Naive thymus-derived CD8-positive, alpha-beta T cell (primary cell): ENCODE data around the gene BAIAP3. TPM values are rescaled to one million over a fixed set of nuclear protein-coding genes. Genes with fewer than 3 reads are reported as not detected.
"Not testable (repeated sequence)": the region's sequence is repeated elsewhere in the genome, so short reads cannot be mapped to it uniquely, and the experiment has no call there.

Experiments
- ATAC-seq, 2 donors: fragments of 150-1000 bp; cut with Tn5 transposase in 1 of 2; sonication (Bioruptor Pico), chemical (Tn5 transposase) in 1 of 2; 1 replicate in 1 of 2; 2 replicates in 1 of 2; pipeline ENCODE4 v1.10.0; 2021; ENCODE audit warnings: mild to moderate bottlenecking in 2 of 2, moderate library complexity in 2 of 2
- POLR2A ChIA-PET: fragments of 350-600 bp; sonication (Branson Sonifier 250); formaldehyde crosslinking; loops from one replicate; lab custom pipeline; 2021; ENCODE audit warnings: antibody characterized with exemption; lab: Charles Lee
- DNase-seq, 10 donors: peaks; one replicate each; pipeline versions ENCODE4 v3.0.0 to v3.0.0-alpha.2; 2020 to 2022
- H3K27ac Mint-ChIP-seq, 10 donors: one replicate each; pipeline ENCODE4 v1.8.0; 2020 to 2022; ENCODE audit warnings: mild to moderate bottlenecking in 10 of 10, mixed read lengths in 10 of 10, moderate library complexity in 4 of 10, inconsistent platforms in 1 of 10
- H3K27me3 Mint-ChIP-seq, 5 donors: one replicate each; pipeline ENCODE4 v1.8.0; 2021 to 2022; ENCODE audit warnings: mixed read lengths in 5 of 5
- H3K36me3 Mint-ChIP-seq, 3 donors: one replicate each; pipeline ENCODE4 v1.8.0; 2020 to 2022; ENCODE audit warnings: mixed read lengths in 3 of 3, mild to moderate bottlenecking in 2 of 3, inconsistent platforms in 1 of 3
- H3K4me1 Mint-ChIP-seq, 4 donors: one replicate each; pipeline ENCODE4 v1.8.0; 2021 to 2022; ENCODE audit warnings: mixed read lengths in 4 of 4
- H3K4me3 Mint-ChIP-seq, 10 donors: one replicate each; pipeline ENCODE4 v1.8.0; 2020 to 2022; ENCODE audit warnings: mild to moderate bottlenecking in 10 of 10, mixed read lengths in 10 of 10, moderate library complexity in 6 of 10, inconsistent platforms in 1 of 10
- H3K9me3 Mint-ChIP-seq, 9 donors: one replicate each; pipeline ENCODE4 v1.8.0; 2020 to 2022; ENCODE audit warnings: mixed read lengths in 9 of 9, mild to moderate bottlenecking in 3 of 9, inconsistent platforms in 1 of 9, moderate library complexity in 1 of 9
- polyA plus RNA-seq, 3 donors: library from polyadenylated mRNA; unstranded; fragments of 300-500 nt; fragmentation: Illumina TruSeq; gene quantifications; one replicate each; pipeline ENCODE4 v1.2.3, GENCODE V29; 2021
- total RNA-seq, 8 experiments: library from RNA in 2 of 8; stranded (reverse) in 2 of 8; gene quantifications; one replicate each; pipeline ENCODE4 v1.2.3 and lab custom pipeline; 2021 to 2026

Gene BAIAP3
- total and polyA plus RNA-seq, 5 experiments from 2014 or later, result 0.06 to 5.3 (median 1.5) TPM

GRCh38 chr16:1292208-1292607 lies 41.2 kb upstream of the BAIAP3 start:
- H3K36me3 Mint-ChIP-seq, H3K9me3 Mint-ChIP-seq, H3K4me3 Mint-ChIP-seq, DNase-seq, ATAC-seq, H3K27ac Mint-ChIP-seq: not testable (repeated sequence)
- peaks cover 12 to 76% (median 34%) of the 10 kb centered on the region in 5 donors for H3K27me3 Mint-ChIP-seq
- POLR2A ChIA-PET, result interaction anchor here (0.9 kb wide), 1 partner anchor 50 kb away, joined by 3 read pairs; no protein-coding TSS in a partner anchor
- H3K4me1 Mint-ChIP-seq, result peaks cover 0 to 15% (median 13%) of the 10 kb centered on the region in 4 donors

GRCh38 chr16:1292808-1293207 lies 40.6 kb upstream of the BAIAP3 start:
- H3K27me3 Mint-ChIP-seq, result peaks cover 9 to 73% (median 31%) of the 10 kb centered on the region in 5 donors
- H3K9me3 Mint-ChIP-seq, H3K4me3 Mint-ChIP-seq: not testable (repeated sequence)

DNA sequence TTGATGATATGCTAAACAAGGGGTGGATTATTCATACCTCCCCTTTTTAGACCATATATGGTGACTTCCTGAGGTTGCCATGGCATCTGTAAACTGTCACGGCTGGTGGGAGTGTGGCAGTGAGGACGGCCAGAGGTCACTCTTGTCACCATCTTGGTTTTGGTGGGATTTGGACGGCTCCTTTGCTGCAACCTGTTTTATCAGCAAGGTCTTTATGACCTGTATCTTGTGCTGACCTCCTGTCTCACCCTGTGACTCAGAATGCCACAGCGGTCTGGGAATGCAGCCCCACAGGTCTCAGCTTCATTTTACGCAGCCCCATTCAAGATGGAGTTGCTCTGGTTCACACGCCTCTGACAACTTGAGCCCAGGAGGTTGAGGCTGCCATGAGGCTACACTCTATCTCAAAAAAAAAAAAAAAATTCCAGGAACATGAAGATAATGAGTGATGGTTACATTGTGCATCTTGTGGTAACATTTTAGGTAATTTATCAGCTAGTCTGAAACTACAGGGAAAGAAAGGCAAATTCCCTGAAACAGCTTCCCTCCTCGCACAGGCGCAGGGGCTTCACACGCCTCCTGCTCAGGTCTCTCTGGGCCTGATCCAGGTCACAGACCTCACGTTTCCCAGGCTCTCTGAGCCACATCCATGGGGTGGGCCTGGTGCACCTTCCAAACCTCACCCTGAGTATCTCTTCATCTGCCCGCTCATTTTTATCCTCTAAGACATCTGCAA lies 39.4 kb upstream of the BAIAP3 start:
- POLR2A ChIA-PET, result interaction anchor here (0.8 kb wide), 1 partner anchor 646 kb away, joined by 3 read pairs; no protein-coding TSS in a partner anchor
- no peak for ATAC-seq
- no peak overlapping the region for H3K4me3 Mint-ChIP-seq
- DNase-seq, result no peak
- H3K9me3 Mint-ChIP-seq, result no peaks in the 10 kb centered on the region
- no peaks in the 10 kb centered on the region for H3K36me3 Mint-ChIP-seq
- H3K4me1 Mint-ChIP-seq, result peaks cover 0 to 12% (median 10%) of the 10 kb centered on the region in 4 donors
- H3K27ac Mint-ChIP-seq, result peak overlapping the region in 1 of 10 donors; percentile 37
- H3K27me3 Mint-ChIP-seq, result peaks cover 9 to 67% (median 31%) of the 10 kb centered on the region in 5 donors

More at GRCh38 chr16:1292808-1293207, 40.6 kb upstream of the BAIAP3 start:
- H3K36me3 Mint-ChIP-seq, ATAC-seq, POLR2A ChIA-PET, DNase-seq, H3K27ac Mint-ChIP-seq: not testable (repeated sequence)
- H3K4me1 Mint-ChIP-seq, result peaks cover 0 to 15% (median 13%) of the 10 kb centered on the region in 4 donors

DNA sequence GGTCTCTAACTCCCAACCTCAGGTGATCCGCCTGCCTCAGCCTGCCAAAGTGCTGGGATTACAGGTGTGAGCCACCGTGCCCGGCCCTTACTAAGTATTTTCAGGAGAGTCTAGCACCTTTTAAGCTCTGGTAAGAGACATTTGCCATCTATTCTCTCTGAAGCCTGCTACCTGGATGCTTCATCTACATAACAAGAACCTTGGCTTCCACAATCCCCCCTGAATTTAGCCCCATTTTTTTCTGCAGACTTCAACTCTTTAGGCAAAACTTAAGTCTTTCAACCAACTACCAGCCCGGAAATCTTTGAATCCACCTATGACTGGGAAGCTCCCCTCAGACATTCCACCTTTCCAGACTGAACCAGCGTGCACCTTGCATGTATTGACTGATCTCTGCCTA lies 38.0 kb upstream of the BAIAP3 start:
- Mint-ChIP-seq H3K27me3 (peaks cover 9 to 54% (median 27%) of the 10 kb centered on the region in 5 donors), H3K9me3 (no peaks in the 10 kb centered on the region), H3K4me1 (peaks cover 0 to 7% (median 4%) of the 10 kb centered on the region in 4 donors), H3K4me3 (no peak overlapping the region), H3K27ac (no peak overlapping the region), H3K36me3 (no peaks in the 10 kb centered on the region)
- POLR2A ChIA-PET, result interaction anchor here (1.0 to 1.5 kb wide), 2 partner anchors 9 to 37 kb away, joined by 3 read pairs; no protein-coding TSS in a partner anchor
- ATAC-seq, result no peak
- DNase-seq, result no peak

- peak overlapping the region in 1 of 10 donors; percentile 68 for H3K27ac Mint-ChIP-seq
- peak overlapping the region in 1 of 10 donors; percentile 20 for H3K4me3 Mint-ChIP-seq
- not testable (repeated sequence) for H3K9me3 Mint-ChIP-seq, H3K36me3 Mint-ChIP-seq, ATAC-seq, DNase-seq
- H3K4me1 Mint-ChIP-seq, result peaks cover under 1 to 11% (median 7%) of the 10 kb centered on the region in 4 donors
- peaks cover 8 to 43% (median 27%) of the 10 kb centered on the region in 5 donors for H3K27me3 Mint-ChIP-seq
- POLR2A ChIA-PET, result interaction anchor here (1.5 kb wide), 1 partner anchor 8 kb away, joined by 3 read pairs; no protein-coding TSS in a partner anchor
Observed at GRCh38 chr16:1296688-1297017, 36.8 kb upstream of the BAIAP3 start.

GRCh38 chr16:1297018-1297696 lies 36.3 kb upstream of the BAIAP3 start:
- Mint-ChIP-seq H3K4me1 (peaks cover 3 to 16% (median 11%) of the 10 kb centered on the region in 4 donors), H3K36me3 (no peaks in the 10 kb centered on the region), H3K4me3 (no peak overlapping the region), H3K9me3 (no peaks in the 10 kb centered on the region), H3K27ac (peak overlapping the region in 1 of 10 donors; percentile 68), H3K27me3 (peaks cover 6 to 38% (median 22%) of the 10 kb centered on the region in 5 donors)
- POLR2A ChIA-PET, result no interaction called here
- DNase-seq, result no peak
- no peak for ATAC-seq

GRCh38 chr16:1298406-1298805 lies 35.0 kb upstream of the BAIAP3 start:
- Mint-ChIP-seq H3K27me3 (peaks cover 6 to 28% (median 18%) of the 10 kb centered on the region in 5 donors), H3K4me3 (no peak overlapping the region), H3K36me3 (no peaks in the 10 kb centered on the region), H3K27ac (no peak overlapping the region), H3K4me1 (peaks cover 3 to 17% (median 15%) of the 10 kb centered on the region in 4 donors), H3K9me3 (no peaks in the 10 kb centered on the region)
- POLR2A ChIA-PET, result no interaction called here
- ATAC-seq, result no peak
- DNase-seq, result no peak

DNA sequence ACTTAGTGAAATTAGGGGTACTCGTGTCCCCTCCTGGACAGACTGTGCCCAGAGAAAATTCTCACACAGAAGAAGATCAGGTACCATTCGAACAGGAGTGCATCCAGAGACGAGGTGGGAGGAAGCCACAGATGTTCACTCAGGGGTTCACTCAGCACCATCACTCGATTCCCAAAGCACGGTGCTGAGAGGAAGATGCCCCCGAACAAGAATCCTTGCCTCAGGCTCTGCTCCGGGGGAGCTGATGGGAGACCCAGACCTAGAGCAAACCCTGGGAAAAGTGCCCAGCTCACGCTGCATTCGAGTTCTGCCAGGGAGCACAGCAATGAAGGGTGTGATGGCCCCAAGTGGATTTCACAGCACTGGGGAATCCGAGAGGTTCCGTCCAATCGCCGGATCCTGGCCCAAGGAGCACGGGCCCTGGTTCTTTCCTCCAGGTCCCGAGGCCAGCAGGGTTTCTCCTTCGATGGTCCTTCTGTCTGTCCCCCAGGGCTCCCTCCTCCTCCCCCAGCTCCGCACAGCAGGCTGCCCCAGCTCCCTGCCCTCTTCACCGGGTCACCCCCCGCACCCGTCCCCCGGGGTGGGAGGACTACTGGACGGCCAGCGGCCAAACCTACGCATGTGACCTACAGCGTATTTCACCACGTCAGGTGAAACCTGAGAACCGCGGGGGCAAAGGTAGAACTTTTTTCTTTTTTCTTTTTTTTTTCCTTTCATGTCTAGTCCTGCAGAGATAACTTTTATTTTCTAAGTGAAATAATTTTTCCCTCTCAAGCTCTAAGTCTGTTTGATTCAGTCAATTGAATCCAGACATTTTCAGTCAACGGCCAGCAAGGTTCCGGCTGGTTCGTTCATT lies 34.2 kb upstream of the BAIAP3 start:
- Mint-ChIP-seq H3K36me3 (no peaks in the 10 kb centered on the region), H3K4me3 (no peak overlapping the region), H3K4me1 (peaks cover 5 to 26% (median 22%) of the 10 kb centered on the region in 4 donors), H3K27ac (no peak overlapping the region), H3K9me3 (no peaks in the 10 kb centered on the region), H3K27me3 (peaks cover 4 to 21% (median 13%) of the 10 kb centered on the region in 5 donors)
- POLR2A ChIA-PET, result interaction anchor here (0.8 to 1.7 kb wide), 2 partner anchors 9 to 43 kb away, joined by 3 to 4 read pairs; no protein-coding TSS in a partner anchor
- ATAC-seq (no peak), DNase-seq (no peak)

- peaks cover 5 to 29% (median 28%) of the 10 kb centered on the region in 4 donors for H3K4me1 Mint-ChIP-seq
- no peak overlapping the region for H3K27ac Mint-ChIP-seq
- POLR2A ChIA-PET, result interaction anchor here (1.7 kb wide), 1 partner anchor 42 kb away, joined by 4 read pairs; no protein-coding TSS in a partner anchor
- peaks cover 2 to 16% (median 9%) of the 10 kb centered on the region in 5 donors for H3K27me3 Mint-ChIP-seq
- ATAC-seq (no peak), DNase-seq (no peak)
- H3K9me3 Mint-ChIP-seq, result no peaks in the 10 kb centered on the region
- no peak overlapping the region for H3K4me3 Mint-ChIP-seq
- no peaks in the 10 kb centered on the region for H3K36me3 Mint-ChIP-seq
Observed at GRCh38 chr16:1299868-1300203, 33.6 kb upstream of the BAIAP3 start.

- peaks cover 6 to 36% (median 33%) of the 10 kb centered on the region in 4 donors for H3K4me1 Mint-ChIP-seq
- POLR2A ChIA-PET, result interaction anchor here (1.5 to 1.7 kb wide), 2 partner anchors 9 to 41 kb away, joined by 4 to 5 read pairs; partner anchors contain the start of gene UBE2I
- H3K27ac Mint-ChIP-seq, result no peak overlapping the region
- H3K36me3 Mint-ChIP-seq, result no peaks in the 10 kb centered on the region
- H3K4me3 Mint-ChIP-seq, result peak overlapping the region in 3 of 10 donors; percentile 14 to 72 (median 63)
- DNase-seq (peak; percentile 60 to 83 (median 76)), ATAC-seq (peak; percentile 62 to 70)
- peaks cover 2 to 10% (median 5%) of the 10 kb centered on the region in 5 donors for H3K27me3 Mint-ChIP-seq
- no peaks in the 10 kb centered on the region for H3K9me3 Mint-ChIP-seq
Observed at GRCh38 chr16:1300664-1301476, 32.6 kb upstream of the BAIAP3 start.

GRCh38 chr16:1301562-1301961 lies 31.9 kb upstream of the BAIAP3 start:
- Mint-ChIP-seq H3K27ac (peak overlapping the region in 8 of 10 donors; percentile 29 to 88 (median 72)), H3K27me3 (peaks cover 2 to 9% (median 5%) of the 10 kb centered on the region in 5 donors), H3K4me1 (peaks cover 9 to 43% (median 39%) of the 10 kb centered on the region in 4 donors), H3K4me3 (peak overlapping the region in 7 of 10 donors; percentile 36 to 72 (median 56)), H3K9me3 (no peaks in the 10 kb centered on the region), H3K36me3 (no peaks in the 10 kb centered on the region)
- DNase-seq, result no peak
- no peak for ATAC-seq
- POLR2A ChIA-PET, result interaction anchor here (1.5 kb wide), 1 partner anchor 8 kb away, joined by 5 read pairs; the partner anchor contains the start of gene UBE2I
